SJCRH30 (cell line): ENCODE results near the gene CHRNA4. TPM values are rescaled to one million over a fixed set of nuclear protein-coding genes. Genes with fewer than 3 reads are reported as not detected.
A peak's percentile ranks its signal among the peaks of the same experiment; 100 is the strongest.
"Not testable (repeated sequence)": the region's sequence is repeated elsewhere in the genome, so short reads cannot be mapped to it uniquely, and the experiment has no call there.

Experiments used
- DNase-seq, 2 experiments: peaks; one replicate each; pipeline ENCODE4 v3.0.0-alpha.2; 2015 to 2020
- H3K27ac ChIP-seq: fragments of 250-450 bp; sonication (Bioruptor Pico); 2 replicates; pipeline ENCODE4 v1.5.1; 2020; ENCODE audit warnings: mild to moderate bottlenecking, moderate library complexity
- H3K27me3 ChIP-seq: fragments of 250-450 bp; sonication (Bioruptor Pico); 2 replicates; pipeline ENCODE4 v1.5.1; 2020; ENCODE audit warnings: mild to moderate bottlenecking, moderate library complexity
- H3K36me3 ChIP-seq: fragments of 250-450 bp; sonication (Bioruptor Pico); 2 replicates; pipeline ENCODE4 v1.5.1; 2020; ENCODE audit warnings: mild to moderate bottlenecking, moderate library complexity
- H3K4me1 ChIP-seq: fragments of 250-450 bp; sonication (Bioruptor Pico); 2 replicates; pipeline ENCODE4 v1.5.1; 2020; ENCODE audit warnings: mild to moderate bottlenecking, moderate library complexity
- H3K4me3 ChIP-seq: fragments of 250-450 bp; sonication (Bioruptor Pico); 2 replicates; pipeline ENCODE4 v1.5.1; 2020; ENCODE audit warnings: mild to moderate bottlenecking, moderate library complexity
- H3K9me3 ChIP-seq: fragments of 250-450 bp; sonication (Bioruptor Pico); replicated peaks from 2 replicates; pipeline ENCODE4 v1.5.1; 2020; ENCODE audit warnings: mild to moderate bottlenecking, moderate library complexity
- total RNA-seq: library from RNA; depleted of rRNA; stranded (reverse); fragments of >200 nt; shearing (Covaris generic); gene quantifications from 2 replicates; pipeline ENCODE4 v1.2.3, GENCODE V29; 2014

CHRNA4 gene
- total RNA-seq, 1 experiment from 2014 or later: 0.06 TPM

DNA sequence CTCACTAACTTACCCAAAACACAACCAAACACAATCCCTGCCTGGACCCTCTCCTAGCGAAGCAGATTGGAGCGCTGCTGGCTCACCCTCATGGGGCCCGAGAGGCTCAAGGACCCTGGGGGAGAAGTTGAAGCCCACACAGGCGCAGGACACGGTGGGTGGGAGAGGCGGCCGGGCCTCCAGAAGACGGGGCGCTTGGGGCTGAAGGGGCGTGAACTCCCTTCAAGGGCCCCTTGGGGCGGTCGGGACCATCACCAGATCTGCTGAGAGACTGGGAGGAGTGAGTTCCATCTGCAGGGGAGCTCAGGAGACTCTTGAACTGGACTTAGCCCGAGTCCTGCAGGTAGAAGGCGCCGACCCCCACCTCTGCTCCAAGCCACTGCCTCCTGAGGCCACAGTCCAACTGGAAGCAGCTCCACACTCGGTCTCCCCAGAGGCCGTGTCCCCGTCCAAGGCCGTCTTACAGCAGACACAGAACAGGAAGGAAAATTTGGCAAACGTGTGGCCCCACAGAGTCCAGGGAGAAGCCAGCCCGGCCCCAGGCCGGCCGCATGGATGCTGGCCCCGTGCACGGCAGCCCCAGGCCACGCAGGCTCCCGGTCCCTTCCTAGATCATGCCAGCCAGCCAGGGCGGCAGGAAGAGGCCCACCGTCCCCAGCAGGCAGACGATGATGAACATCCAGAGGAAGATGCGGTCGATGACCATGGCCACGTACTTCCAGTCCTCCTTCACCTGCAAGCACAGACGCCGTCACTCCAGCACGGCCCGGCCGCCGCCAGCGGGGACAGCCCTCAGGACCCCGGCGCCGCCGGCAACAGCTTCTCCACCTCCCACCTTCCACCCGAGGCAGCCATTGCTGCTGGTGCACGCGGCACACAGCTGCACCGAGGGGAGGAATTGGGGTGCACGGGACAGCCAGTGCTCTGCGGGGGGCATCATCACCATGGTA, 14.7 kb downstream of the CHRNA4 start:
- Histone ChIP-seq H3K4me1 (peaks cover 35% of the 10 kb centered on the region), H3K27ac (no peak overlapping the region), H3K36me3 (no peaks in the 10 kb centered on the region), H3K9me3 (0 out of 2 replicates have a peak, but pooled peaks cover 2% of the 10 kb centered on the region), H3K27me3 (peaks cover 16% of the 10 kb centered on the region), H3K4me3 (no peak overlapping the region)
- no peak for DNase-seq

DNA sequence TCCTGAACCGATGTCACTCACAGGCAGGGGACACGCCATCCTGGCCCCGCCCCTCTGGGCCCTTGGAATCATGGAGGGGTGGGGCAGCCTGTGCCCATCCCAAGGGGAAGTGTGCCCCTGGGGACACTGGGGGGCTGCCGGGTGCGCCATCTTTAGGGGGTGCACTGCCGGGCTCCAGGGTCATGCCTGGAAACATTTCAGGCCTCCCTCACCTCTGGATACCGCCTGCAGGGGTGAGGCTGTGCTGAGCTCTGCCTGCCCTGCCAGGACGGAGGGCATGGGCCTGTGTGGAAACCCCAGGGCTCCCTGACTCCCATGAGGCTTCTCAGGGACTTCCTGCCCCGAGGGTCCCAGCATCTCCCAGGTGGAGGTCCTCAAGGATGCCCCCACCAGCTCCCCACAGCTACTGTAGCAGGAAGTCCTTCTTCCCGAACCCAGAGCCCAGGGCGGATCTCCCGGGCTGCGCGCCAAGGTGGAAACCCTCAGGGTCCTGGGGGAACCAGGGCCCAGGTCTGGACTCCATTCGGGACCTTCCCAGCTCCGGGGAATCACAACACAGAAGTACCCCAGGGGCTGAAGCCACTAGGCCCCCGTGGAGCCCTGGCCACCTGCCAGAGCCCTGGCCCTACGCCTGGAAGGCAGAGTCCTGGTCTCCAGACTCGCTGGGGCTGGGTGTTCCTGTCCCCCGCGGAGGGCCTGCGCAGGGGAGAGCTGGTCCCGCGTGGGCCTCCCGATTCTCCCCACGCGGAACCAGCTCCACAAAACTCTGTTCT, 15.6 kb downstream of the CHRNA4 start:
- no peak overlapping the region; the same call in 1 of the 2 replicates for H3K4me3 ChIP-seq
- no peaks in the 10 kb centered on the region for H3K36me3 ChIP-seq
- H3K4me1 ChIP-seq: peaks cover 35% of the 10 kb centered on the region
- no peak overlapping the region; the same call in 1 of the 2 replicates for H3K27ac ChIP-seq
- peak; percentile 67 to 78 for DNase-seq
- peaks cover 16% of the 10 kb centered on the region for H3K27me3 ChIP-seq
- no peaks in the 10 kb centered on the region for H3K9me3 ChIP-seq

GRCh38 chr20:63344616-63345327, 16.4 kb downstream of the CHRNA4 start:
- DNase-seq: peak; percentile 74 to 77

DNA sequence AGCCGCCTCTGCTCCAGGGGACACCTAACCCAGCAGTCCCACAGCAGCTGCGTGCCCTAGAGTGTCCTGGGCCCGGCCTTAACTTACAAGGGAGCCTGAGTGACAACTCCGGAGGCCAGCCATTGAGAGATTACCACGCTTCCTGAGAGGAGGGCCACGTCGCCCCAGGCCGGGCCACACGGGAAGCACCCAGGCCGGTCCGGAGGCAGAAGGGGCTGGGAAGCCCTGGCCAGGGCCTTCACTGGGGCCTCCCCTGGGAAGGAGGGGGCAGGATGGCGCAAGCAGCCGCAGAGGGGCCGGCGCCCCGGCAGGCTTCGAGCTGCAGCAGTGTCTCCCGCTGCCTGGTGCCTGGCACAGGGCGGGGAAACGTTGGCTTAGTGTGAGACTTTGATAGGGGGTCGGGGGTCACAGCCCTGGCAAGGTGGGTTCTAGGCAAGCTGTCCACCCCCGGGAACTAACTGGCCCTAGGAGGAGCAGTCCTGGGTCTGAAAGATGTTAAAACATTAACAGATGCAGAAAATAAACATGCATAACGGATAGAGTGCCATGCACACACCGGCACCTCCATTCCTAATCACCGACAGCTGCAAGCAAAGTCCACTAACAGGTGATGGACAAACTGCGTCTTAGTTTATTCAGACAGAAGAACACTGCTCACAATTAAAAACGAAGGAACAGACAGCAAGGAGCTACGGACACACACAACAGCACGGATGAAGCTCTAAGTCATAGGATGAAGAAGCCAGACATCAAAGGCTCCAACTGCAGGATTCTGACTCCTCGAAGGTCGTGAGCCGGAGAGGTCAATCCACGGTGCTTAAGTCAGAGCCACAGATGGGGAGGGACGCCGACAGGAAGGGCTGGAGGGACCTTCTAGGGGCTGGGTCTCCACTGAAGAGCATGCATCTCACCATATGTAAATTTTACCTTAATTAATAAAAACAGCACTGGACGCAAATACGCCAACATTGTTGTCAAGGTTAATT, 17.4 kb downstream of the CHRNA4 start:
- peaks cover 35% of the 10 kb centered on the region for H3K4me1 ChIP-seq
- DNase-seq: peak; percentile 86 to 92
- H3K4me3 ChIP-seq: peak overlapping the region; percentile 37
- no peaks in the 10 kb centered on the region for H3K9me3 ChIP-seq
- H3K27me3 ChIP-seq: peaks cover 16% of the 10 kb centered on the region
- H3K27ac ChIP-seq: peak overlapping the region; percentile 69
- H3K36me3 ChIP-seq: no peaks in the 10 kb centered on the region

More at GRCh38 chr20:63344616-63345327, 16.4 kb downstream of the CHRNA4 start:
- H3K4me3 ChIP-seq: no peak overlapping the region; the same call in 1 of the 2 replicates
- peaks cover 35% of the 10 kb centered on the region for H3K4me1 ChIP-seq
- H3K27me3 ChIP-seq: peaks cover 16% of the 10 kb centered on the region
- H3K36me3 ChIP-seq: no peaks in the 10 kb centered on the region
- no peaks in the 10 kb centered on the region for H3K9me3 ChIP-seq
- peak overlapping the region; percentile 69; the same call in 1 of the 2 replicates for H3K27ac ChIP-seq

DNA sequence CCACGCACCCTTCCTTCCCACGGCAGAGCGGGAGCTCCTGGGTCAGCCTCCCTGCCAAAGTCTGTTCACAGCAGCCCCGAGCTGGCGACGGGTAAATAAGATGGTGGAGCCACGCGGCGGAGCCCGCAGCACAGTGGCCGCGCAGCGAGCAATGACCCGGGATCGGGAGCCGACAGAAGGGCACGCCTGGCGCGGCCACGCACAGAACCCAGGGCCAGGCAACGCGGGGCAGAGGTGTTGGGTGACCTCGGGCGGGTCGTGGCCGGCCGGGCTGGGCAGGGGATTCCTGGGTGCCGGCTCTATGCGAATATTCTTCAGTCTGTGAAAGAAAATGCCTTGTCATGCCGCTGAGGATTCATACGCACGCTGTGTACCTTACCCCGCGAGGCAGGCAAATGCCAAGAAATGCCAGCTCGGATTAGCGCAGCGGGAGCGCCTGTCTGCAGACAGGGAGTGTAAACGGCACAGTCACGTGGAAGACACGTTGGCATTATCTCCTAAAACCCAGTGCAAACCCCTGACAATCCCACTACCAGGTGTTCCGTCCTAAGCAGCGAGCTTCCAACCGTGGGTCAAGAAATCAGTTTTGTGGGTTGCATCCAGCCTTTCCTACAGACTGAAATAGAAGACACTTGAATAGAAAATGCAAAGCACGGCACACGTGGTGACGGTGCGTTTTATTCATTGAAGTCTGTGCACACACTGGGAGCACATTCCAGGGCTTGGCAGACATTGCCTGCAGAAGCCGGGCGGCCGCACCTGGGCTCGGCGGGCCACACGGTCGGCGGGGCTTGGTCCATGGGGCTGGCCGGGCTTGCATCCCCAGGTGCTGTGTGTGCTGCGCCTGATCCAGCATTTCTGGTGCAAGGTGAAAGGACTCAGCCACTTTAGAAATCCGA, 18.3 kb downstream of the CHRNA4 start:
- Histone ChIP-seq H3K4me3 (peak overlapping the region; percentile 37), H3K27ac (peak overlapping the region; percentile 69), H3K4me1 (peaks cover 35% of the 10 kb centered on the region), H3K9me3 (no peaks in the 10 kb centered on the region), H3K27me3 (peaks cover 16% of the 10 kb centered on the region), H3K36me3 (no peaks in the 10 kb centered on the region)
- DNase-seq: no peak

GRCh38 chr20:63340158-63340688, 20.9 kb downstream of the CHRNA4 start:
- not testable (repeated sequence) for H3K4me3 ChIP-seq, H3K27ac ChIP-seq

GRCh38 chr20:63339154-63340094, 21.7 kb downstream of the CHRNA4 start:
- not testable (repeated sequence) for H3K27ac ChIP-seq, H3K36me3 ChIP-seq, H3K9me3 ChIP-seq, H3K27me3 ChIP-seq, H3K4me3 ChIP-seq, DNase-seq
- peaks cover 19% of the 10 kb centered on the region; the same call in 1 of the 2 replicates for H3K4me1 ChIP-seq

More at GRCh38 chr20:63340158-63340688, 20.9 kb downstream of the CHRNA4 start:
- H3K36me3 ChIP-seq, H3K9me3 ChIP-seq, DNase-seq, H3K27me3 ChIP-seq: not testable (repeated sequence)
- H3K4me1 ChIP-seq: peaks cover 27% of the 10 kb centered on the region

GRCh38 chr20:63337786-63338420, 23.2 kb downstream of the CHRNA4 start:
- Histone ChIP-seq H3K4me3 (no peak overlapping the region), H3K27me3 (peaks cover 5% of the 10 kb centered on the region; the same call in 1 of the 2 replicates), H3K4me1 (peaks cover 5% of the 10 kb centered on the region; the same call in 1 of the 2 replicates), H3K9me3 (peaks cover 4% of the 10 kb centered on the region; the same call in 1 of the 2 replicates), H3K27ac (no peak overlapping the region), H3K36me3 (no peaks in the 10 kb centered on the region)
- no peak for DNase-seq

GRCh38 chr20:63336232-63336752, 24.9 kb downstream of the CHRNA4 start:
- no peaks in the 10 kb centered on the region for H3K36me3 ChIP-seq
- peaks cover 4% of the 10 kb centered on the region; the same call in 1 of the 2 replicates for H3K9me3 ChIP-seq
- DNase-seq: no peak
- no peaks in the 10 kb centered on the region for H3K4me1 ChIP-seq
- H3K27ac ChIP-seq: no peak overlapping the region
- H3K27me3 ChIP-seq: peaks cover 5% of the 10 kb centered on the region; the same call in 1 of the 2 replicates
- H3K4me3 ChIP-seq: no peak overlapping the region

DNA sequence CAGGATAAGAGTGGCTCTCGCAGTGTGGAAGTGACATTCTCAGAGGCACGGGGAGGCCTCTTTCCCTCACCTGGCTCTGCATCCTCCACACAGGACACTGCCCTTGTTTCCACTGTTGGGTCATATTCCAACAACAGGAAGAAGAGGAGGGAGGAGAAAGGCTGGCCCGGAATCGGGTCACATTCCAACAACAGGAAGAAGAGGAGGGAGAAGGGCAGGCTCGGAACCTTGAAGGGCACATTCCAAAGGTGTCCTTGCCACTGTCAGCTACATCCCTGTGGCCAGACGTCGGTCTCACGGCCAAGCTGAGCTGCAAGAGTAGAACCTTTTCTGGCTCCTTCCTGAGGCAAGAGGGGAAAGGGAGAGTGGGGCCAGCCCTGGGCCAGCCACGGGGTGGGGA, 25.4 kb downstream of the CHRNA4 start:
- H3K36me3 ChIP-seq: no peaks in the 10 kb centered on the region
- no peak overlapping the region for H3K4me3 ChIP-seq
- H3K27ac ChIP-seq: no peak overlapping the region
- H3K27me3 ChIP-seq: peaks cover 5% of the 10 kb centered on the region; the same call in 1 of the 2 replicates
- no peaks in the 10 kb centered on the region for H3K4me1 ChIP-seq
- H3K9me3 ChIP-seq: peaks cover 4% of the 10 kb centered on the region; the same call in 1 of the 2 replicates
- no peak for DNase-seq

DNA sequence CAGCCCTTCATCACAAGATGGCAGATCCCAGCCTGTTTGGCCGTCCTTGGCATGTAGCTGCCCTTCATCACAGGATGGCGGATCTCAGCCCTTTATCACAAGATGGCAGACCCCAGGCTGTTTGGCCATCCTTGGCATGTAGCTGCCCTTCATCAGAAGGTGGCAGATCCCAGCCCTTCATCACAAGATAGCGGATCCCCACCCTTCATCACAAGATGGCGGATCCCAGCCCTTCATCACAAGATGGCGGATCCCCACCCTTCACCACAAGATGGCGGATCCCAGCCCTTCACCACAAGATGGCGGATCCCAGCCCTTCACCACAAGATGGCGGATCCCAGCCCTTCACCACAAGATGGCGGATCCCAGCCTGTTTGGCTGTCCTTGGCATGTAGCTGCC, 26.1 kb downstream of the CHRNA4 start:
- H3K27me3 ChIP-seq, DNase-seq, H3K4me3 ChIP-seq, H3K27ac ChIP-seq, H3K4me1 ChIP-seq, H3K9me3 ChIP-seq, H3K36me3 ChIP-seq: not testable (repeated sequence)
